ENCODE results near the gene CCP110.
A peak's percentile ranks its signal among the peaks of the same experiment; 100 is the strongest.

Gene CCP110

GRCh38 chr16:19524356-19524615 lies 544 bp downstream of the CCP110 start:
- H3K4me3 ChIP-seq (replicated peaks; ENCODE audit: low read depth, low read length) = peak overlapping the region; percentile 90
- no peak for TF ChIP-seq CTCF (IDR thresholded peaks at IDR 0.05; ENCODE audit: low read depth, low read length, missing control alignments)
- DNase-seq (ENCODE audit: extremely low read depth, low read depth) = no peak

- no peak for DNase-seq (ENCODE audit: extremely low read depth, low read depth)
- H3K4me3 ChIP-seq (replicated peaks; ENCODE audit: low read depth, low read length) = peak overlapping the region; percentile 90
- TF ChIP-seq CTCF (IDR thresholded peaks at IDR 0.05; ENCODE audit: low read depth, low read length, missing control alignments) = no peak
Measured at GRCh38 chr16:19524616-19525384, 1.1 kb downstream of the CCP110 start.

DNA sequence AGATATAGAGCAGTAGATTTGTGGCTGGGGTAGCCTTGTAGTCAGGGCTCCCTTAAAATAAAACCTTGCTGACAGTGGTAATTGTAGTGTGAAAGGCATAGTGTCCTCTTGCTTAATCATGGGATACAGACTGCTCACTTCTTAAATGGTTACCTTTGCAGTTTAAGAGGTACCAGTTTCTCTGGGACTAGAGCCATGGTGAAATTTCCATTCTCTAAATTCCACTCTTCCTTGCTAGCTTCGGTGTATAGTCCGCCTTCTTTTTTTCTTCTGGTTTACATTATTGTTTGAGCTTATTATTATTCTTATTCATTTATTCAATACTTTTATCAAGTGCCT lies 1.6 kb downstream of the CCP110 start:
- TF ChIP-seq CTCF (IDR thresholded peaks at IDR 0.05; ENCODE audit: low read depth, low read length, missing control alignments) = no peak
- no peak for DNase-seq (ENCODE audit: extremely low read depth, low read depth)
- H3K4me3 ChIP-seq (replicated peaks; ENCODE audit: low read depth, low read length) = peak overlapping the region; percentile 90

GRCh38 chr16:19527161-19527560 lies 3.4 kb downstream of the CCP110 start:
- no peak overlapping the region for H3K4me3 ChIP-seq (replicated peaks; ENCODE audit: low read depth, low read length)
- DNase-seq (ENCODE audit: extremely low read depth, low read depth) = no peak
- TF ChIP-seq CTCF (IDR thresholded peaks at IDR 0.05; ENCODE audit: low read depth, low read length, missing control alignments) = no peak

GRCh38 chr16:19528666-19529065 lies 4.9 kb downstream of the CCP110 start:
- no peak for DNase-seq (ENCODE audit: extremely low read depth, low read depth)
- no peak for TF ChIP-seq CTCF (IDR thresholded peaks at IDR 0.05; ENCODE audit: low read depth, low read length, missing control alignments)

DNA sequence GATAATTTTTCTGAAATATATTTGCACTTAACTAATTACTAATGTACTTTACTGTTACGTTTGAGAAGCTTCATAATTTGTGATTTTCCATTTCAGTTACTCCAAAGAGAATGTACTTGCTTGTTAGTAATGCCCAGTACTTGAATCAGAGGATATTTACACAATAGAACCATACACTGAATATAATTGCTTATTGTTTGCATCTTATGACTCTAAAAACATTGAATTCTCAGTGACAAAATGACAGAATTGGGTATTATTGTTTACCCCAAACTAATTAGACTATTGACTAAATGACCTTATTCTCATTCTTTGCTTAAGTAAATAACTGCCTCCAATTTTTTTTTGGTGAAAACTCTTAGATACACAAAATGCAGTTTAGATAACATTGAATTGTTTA lies 8.9 kb downstream of the CCP110 start:
- no peak overlapping the region for H3K4me3 ChIP-seq (replicated peaks; ENCODE audit: low read depth, low read length)
- DNase-seq (ENCODE audit: extremely low read depth, low read depth) = no peak
- TF ChIP-seq CTCF (IDR thresholded peaks at IDR 0.05; ENCODE audit: low read depth, low read length, missing control alignments) = no peak

More at GRCh38 chr16:19528666-19529065, 4.9 kb downstream of the CCP110 start:
- H3K4me3 ChIP-seq (replicated peaks; ENCODE audit: low read depth, low read length) = no peak overlapping the region
